Muscle layer of colon (tissue), 2 donors: ENCODE measurements around the gene CCDC154.

Source experiments
- H3K27ac ChIP-seq: one replicate; pipeline ENCODE4 v1.7.0; 2013; ENCODE audit warnings: low read depth, mild to moderate bottlenecking, low read length, moderate library complexity
- H3K27me3 ChIP-seq, 2 donors: one replicate each; pipeline ENCODE4 v1.7.0; 2013; ENCODE audit warnings: low read length in 2 of 2, mild to moderate bottlenecking in 2 of 2; ENCODE audit not compliant: insufficient read depth in 2 of 2, control insufficient read depth in 1 of 2
- H3K36me3 ChIP-seq: one replicate; pipeline ENCODE4 v1.7.0; 2013; ENCODE audit warnings: mild to moderate bottlenecking, low read length; ENCODE audit not compliant: insufficient read depth
- H3K4me1 ChIP-seq: one replicate; pipeline ENCODE4 v1.7.0; 2013; ENCODE audit warnings: mild to moderate bottlenecking, low read length; ENCODE audit not compliant: insufficient read depth
- H3K4me3 ChIP-seq, 2 donors: one replicate each; pipeline ENCODE4 v1.7.0; 2013; ENCODE audit warnings: low read length in 2 of 2, low read depth in 1 of 2, mild to moderate bottlenecking in 1 of 2, moderate library complexity in 1 of 2
- H3K9ac ChIP-seq: one replicate; pipeline ENCODE4 v1.7.0; 2013; ENCODE audit warnings: low read length
- H3K9me3 ChIP-seq: one replicate; pipeline ENCODE4 v1.7.0; 2013; ENCODE audit warnings: mild to moderate bottlenecking, low read length
- donor health status: abdominal sarcoma.
- donor health status: Adenocarcinoma of cecum.

Gene CCDC154

GRCh38 chr16:1385232-1385631 lies 59.1 kb downstream of the CCDC154 start:
- Histone ChIP-seq H3K9me3 (no peaks in the 10 kb centered on the region), H3K36me3 (peaks cover 26% of the 10 kb centered on the region), H3K27me3 (no peaks in the 10 kb centered on the region), H3K9ac (no peak overlapping the region), H3K27ac (no peak overlapping the region), H3K4me3 (no peak overlapping the region), H3K4me1 (no peaks in the 10 kb centered on the region)
